ENCODE results near the gene AVP. TPM values are rescaled to one million over a fixed set of nuclear protein-coding genes. Genes with fewer than 3 reads are reported as not detected.

AVP gene
- total RNA-seq, 4 donors from 2014 or later, result not detected

GRCh38 chr20:3094848-3095629, 10.5 kb upstream of the AVP start:
- peaks cover 0 to 8% of the 10 kb centered on the region in 2 donors for H3K4me1 ChIP-seq
- H3K4me3 ChIP-seq, result no peak overlapping the region
- H3K36me3 ChIP-seq, result no peaks in the 10 kb centered on the region
- DNase-seq, result no peak
- no peaks in the 10 kb centered on the region for H3K27me3 ChIP-seq
- H3K27ac ChIP-seq, result no peak overlapping the region
- H3K9me3 ChIP-seq, result no peaks in the 10 kb centered on the region
- intact Hi-C loops (cut with DNase I; ENCODE audit: low total_unique reads), result no loop called here
- TF ChIP-seq CTCF (IDR thresholded peaks at IDR 0.05) (no peak), POLR2A (IDR thresholded peaks at IDR 0.05) (no peak)

GRCh38 chr20:3093861-3094361, 9.4 kb upstream of the AVP start:
- TF ChIP-seq CTCF (IDR thresholded peaks at IDR 0.05) (no peak), POLR2A (IDR thresholded peaks at IDR 0.05) (no peak)
- no peaks in the 10 kb centered on the region for H3K9me3 ChIP-seq
- H3K4me1 ChIP-seq, result peaks cover 0 to 8% of the 10 kb centered on the region in 2 donors
- intact Hi-C loops (cut with DNase I; ENCODE audit: low total_unique reads), result no loop called here
- no peak overlapping the region for H3K27ac ChIP-seq
- no peak for DNase-seq
- no peak overlapping the region for H3K4me3 ChIP-seq
- no peaks in the 10 kb centered on the region for H3K36me3 ChIP-seq
- no peaks in the 10 kb centered on the region for H3K27me3 ChIP-seq

- no peak overlapping the region for H3K4me3 ChIP-seq
- no peak overlapping the region for H3K27ac ChIP-seq
- no peak for TF ChIP-seq CTCF (IDR thresholded peaks at IDR 0.05)
- TF ChIP-seq POLR2A (IDR thresholded peaks at IDR 0.05), result no peak
- DNase-seq, result no peak
- H3K27me3 ChIP-seq, result no peaks in the 10 kb centered on the region
- H3K4me1 ChIP-seq, result peaks cover 0 to 8% of the 10 kb centered on the region in 2 donors
- H3K36me3 ChIP-seq, result no peaks in the 10 kb centered on the region
- intact Hi-C loops (cut with DNase I; ENCODE audit: low total_unique reads), result no loop called here
- no peaks in the 10 kb centered on the region for H3K9me3 ChIP-seq
Measured at GRCh38 chr20:3092611-3093379, 8.3 kb upstream of the AVP start.

GRCh38 chr20:3090565-3090964, 6.0 kb upstream of the AVP start:
- DNase-seq, result no peak
- TF ChIP-seq CTCF (IDR thresholded peaks at IDR 0.05), result no peak
- TF ChIP-seq POLR2A (IDR thresholded peaks at IDR 0.05), result no peak
- intact Hi-C loops (cut with DNase I; ENCODE audit: low total_unique reads), result no loop called here
- no peak overlapping the region for H3K4me3 ChIP-seq
- H3K27ac ChIP-seq, result no peak overlapping the region
- H3K27me3 ChIP-seq, result no peaks in the 10 kb centered on the region
- H3K4me1 ChIP-seq, result peaks cover 0 to 8% of the 10 kb centered on the region in 2 donors
- no peaks in the 10 kb centered on the region for H3K36me3 ChIP-seq
- H3K9me3 ChIP-seq, result no peaks in the 10 kb centered on the region

GRCh38 chr20:3088031-3088430, 3.5 kb upstream of the AVP start:
- no peaks in the 10 kb centered on the region for H3K36me3 ChIP-seq
- TF ChIP-seq POLR2A (IDR thresholded peaks at IDR 0.05) (no peak), CTCF (IDR thresholded peaks at IDR 0.05) (no peak)
- no peak overlapping the region for H3K4me3 ChIP-seq
- H3K9me3 ChIP-seq, result no peaks in the 10 kb centered on the region
- H3K27ac ChIP-seq, result no peak overlapping the region
- peaks cover 3 to 5% of the 10 kb centered on the region in 2 donors for H3K27me3 ChIP-seq
- DNase-seq, result no peak
- intact Hi-C loops (cut with DNase I; ENCODE audit: low total_unique reads), result no loop called here
- H3K4me1 ChIP-seq, result peaks cover 0 to 5% of the 10 kb centered on the region in 2 donors

Data from uterus (tissue), 4 donors.